Measurements from ENCODE around the gene ALDH1L1.

The ALDH1L1 gene

DNA sequence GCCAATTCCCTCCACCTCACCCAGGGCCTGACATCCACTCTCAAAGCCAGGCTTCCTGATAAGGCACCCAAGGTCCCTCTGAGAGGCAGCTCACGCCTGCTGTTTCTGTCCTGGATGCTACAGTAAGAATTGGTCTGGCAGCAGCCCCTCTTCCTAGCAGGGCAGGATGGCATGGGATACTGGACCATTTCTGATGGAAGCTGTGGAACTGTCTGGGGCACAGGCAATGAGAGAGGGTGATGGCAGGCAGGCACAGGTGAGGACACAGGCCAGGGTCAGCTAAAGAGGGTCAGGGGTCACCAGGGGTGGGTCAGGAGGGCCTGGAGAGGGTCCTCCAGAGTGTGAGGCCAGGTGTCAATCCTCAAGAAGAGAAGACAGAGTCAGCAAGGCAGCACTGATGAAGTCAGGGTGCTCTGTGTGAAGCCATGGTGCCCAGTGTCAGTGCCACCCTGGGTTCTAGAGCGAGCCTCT is 54.6 kb downstream of the ALDH1L1 start:
- DNase-seq (ENCODE audit: low read depth), result no peak
- no peak for TF ChIP-seq POLR2A (IDR thresholded peaks at IDR 0.05; ENCODE audit: extremely low read depth, insufficient read length)
- TF ChIP-seq, protein P1, sequence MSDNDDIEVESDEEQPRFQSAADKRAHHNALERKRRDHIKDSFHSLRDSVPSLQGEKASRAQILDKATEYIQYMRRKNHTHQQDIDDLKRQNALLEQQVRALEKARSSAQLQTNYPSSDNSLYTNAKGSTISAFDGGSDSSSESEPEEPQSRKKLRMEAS (IDR thresholded peaks at IDR 0.05; ENCODE audit: low read depth, low read length), result no peak
- TF ChIP-seq MYC (IDR thresholded peaks at IDR 0.05; ENCODE audit: low read depth, low read length), result no peak
- TF ChIP-seq, protein P2, sequence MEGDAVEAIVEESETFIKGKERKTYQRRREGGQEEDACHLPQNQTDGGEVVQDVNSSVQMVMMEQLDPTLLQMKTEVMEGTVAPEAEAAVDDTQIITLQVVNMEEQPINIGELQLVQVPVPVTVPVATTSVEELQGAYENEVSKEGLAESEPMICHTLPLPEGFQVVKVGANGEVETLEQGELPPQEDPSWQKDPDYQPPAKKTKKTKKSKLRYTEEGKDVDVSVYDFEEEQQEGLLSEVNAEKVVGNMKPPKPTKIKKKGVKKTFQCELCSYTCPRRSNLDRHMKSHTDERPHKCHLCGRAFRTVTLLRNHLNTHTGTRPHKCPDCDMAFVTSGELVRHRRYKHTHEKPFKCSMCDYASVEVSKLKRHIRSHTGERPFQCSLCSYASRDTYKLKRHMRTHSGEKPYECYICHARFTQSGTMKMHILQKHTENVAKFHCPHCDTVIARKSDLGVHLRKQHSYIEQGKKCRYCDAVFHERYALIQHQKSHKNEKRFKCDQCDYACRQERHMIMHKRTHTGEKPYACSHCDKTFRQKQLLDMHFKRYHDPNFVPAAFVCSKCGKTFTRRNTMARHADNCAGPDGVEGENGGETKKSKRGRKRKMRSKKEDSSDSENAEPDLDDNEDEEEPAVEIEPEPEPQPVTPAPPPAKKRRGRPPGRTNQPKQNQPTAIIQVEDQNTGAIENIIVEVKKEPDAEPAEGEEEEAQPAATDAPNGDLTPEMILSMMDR (IDR thresholded peaks at IDR 0.05; ENCODE audit: low read depth, low read length), result no peak
- H3K4me3 ChIP-seq (ENCODE audit: low read depth, low read length), result no peak overlapping the region

DNA sequence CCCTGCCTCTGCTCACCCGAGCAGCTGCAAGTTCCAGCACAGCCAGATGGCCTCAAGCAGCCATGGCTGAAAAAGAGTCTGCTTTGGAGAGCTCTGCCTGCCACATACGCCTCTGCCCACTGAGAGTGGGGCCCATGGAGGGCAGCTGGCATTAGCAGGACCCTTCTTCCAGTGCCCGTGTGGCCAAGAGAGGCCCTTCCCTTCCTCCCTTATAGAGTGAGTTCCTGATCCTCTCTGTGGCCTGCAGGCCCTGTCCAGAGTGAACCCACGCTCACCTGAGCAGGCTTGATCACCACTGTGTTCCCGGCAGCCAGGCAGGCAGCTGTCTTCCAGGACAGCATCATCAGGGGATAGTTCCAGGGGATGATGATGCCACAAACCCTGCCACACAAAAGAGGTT is 55.0 kb downstream of the ALDH1L1 start:
- TF ChIP-seq MYC (IDR thresholded peaks at IDR 0.05; ENCODE audit: low read depth, low read length) (no peak), POLR2A (IDR thresholded peaks at IDR 0.05; ENCODE audit: extremely low read depth, insufficient read length) (no peak)
- TF ChIP-seq, protein P2 (IDR thresholded peaks at IDR 0.05; ENCODE audit: low read depth, low read length), result no peak
- TF ChIP-seq, protein P1 (IDR thresholded peaks at IDR 0.05; ENCODE audit: low read depth, low read length), result no peak
- DNase-seq (ENCODE audit: low read depth), result no peak
- H3K4me3 ChIP-seq (ENCODE audit: low read depth, low read length), result no peak overlapping the region

DNA sequence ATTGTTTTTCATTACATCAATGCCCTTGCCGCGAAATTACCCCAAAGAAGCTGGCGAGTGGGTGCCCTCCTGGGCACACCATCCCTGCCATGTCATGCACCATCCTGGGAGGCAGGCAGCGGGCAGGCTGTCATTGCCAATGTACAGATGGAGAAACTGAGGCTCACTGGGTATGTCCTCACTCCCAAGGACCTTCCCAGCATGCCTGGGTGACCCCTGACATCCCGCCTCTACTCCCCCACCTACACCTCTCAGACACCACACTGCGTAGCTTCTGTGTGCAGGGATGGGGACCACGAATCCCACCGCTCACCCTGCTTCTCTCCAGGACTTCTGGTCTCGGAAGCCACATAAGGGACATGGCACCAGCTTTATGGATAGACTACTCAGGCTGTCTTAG is 55.5 kb downstream of the ALDH1L1 start:
- no peak for DNase-seq (ENCODE audit: low read depth)
- H3K4me3 ChIP-seq (ENCODE audit: low read depth, low read length), result no peak overlapping the region
- TF ChIP-seq, protein P1 (IDR thresholded peaks at IDR 0.05; ENCODE audit: low read depth, low read length), result no peak
- TF ChIP-seq MYC (IDR thresholded peaks at IDR 0.05; ENCODE audit: low read depth, low read length), result no peak
- TF ChIP-seq POLR2A (IDR thresholded peaks at IDR 0.05; ENCODE audit: extremely low read depth, insufficient read length), result no peak
- TF ChIP-seq, protein P2 (IDR thresholded peaks at IDR 0.05; ENCODE audit: low read depth, low read length), result no peak

DNA sequence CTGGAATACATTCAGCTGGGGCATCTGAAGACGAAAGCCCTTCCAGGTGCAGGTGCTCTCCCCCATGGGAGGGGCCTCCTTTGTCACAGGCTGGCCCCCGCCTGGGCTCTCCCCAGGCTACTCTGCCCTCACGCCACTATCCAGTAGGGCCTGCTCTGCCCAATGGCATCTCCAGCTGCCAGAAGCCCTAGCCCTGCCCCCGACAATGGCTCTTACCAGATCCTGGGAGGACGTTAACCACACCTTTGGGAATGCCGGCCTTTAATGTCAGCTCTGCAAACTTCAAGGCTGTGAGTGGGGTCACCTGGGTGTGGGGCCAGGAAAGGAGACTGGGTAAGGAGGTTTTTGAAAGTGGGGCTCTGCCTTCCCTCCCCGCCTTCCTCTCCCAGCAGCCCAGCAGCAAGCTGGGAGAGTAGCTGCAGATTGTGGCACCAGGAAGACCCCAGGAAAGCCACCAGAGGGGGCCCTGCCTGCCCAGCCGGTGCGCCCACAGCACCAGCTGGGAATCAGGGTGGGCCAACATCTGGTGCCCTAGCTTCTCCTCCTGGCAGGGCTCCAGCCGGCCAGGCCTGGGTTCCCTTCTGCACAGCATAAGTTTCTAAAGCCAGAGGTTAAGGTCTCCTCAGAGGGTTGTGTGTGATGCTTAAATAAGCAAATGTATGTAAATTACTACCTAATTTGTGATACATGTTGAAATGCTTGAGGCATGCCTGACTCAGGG is 56.1 kb downstream of the ALDH1L1 start:
- H3K4me3 ChIP-seq (ENCODE audit: low read depth, low read length), result no peak overlapping the region
- TF ChIP-seq POLR2A (IDR thresholded peaks at IDR 0.05; ENCODE audit: extremely low read depth, insufficient read length) (no peak), MYC (IDR thresholded peaks at IDR 0.05; ENCODE audit: low read depth, low read length) (no peak)
- TF ChIP-seq, protein P2 (IDR thresholded peaks at IDR 0.05; ENCODE audit: low read depth, low read length), result no peak
- TF ChIP-seq, protein P1 (IDR thresholded peaks at IDR 0.05; ENCODE audit: low read depth, low read length), result no peak
- no peak for DNase-seq (ENCODE audit: low read depth)

DNA sequence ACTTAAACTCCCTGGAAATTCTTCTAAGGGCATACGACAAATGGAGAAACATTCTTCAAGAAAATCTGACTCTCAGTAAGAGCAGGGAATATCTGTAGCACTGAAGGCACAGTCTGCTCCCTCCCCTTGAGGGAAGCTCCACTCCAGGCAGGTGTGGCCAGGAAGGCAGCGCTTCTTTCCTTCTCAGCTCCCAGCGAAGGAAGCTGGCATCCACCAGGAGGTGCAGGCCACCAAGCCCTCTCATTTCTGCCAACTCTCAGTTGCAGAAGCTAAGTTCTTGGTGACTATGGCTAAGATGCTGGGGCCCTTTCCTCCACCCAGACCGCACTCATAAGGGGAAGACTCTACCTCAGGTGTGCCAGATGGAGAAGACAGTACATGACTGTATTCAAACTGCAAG is 58.8 kb downstream of the ALDH1L1 start:
- DNase-seq (ENCODE audit: low read depth), result no peak
- H3K4me3 ChIP-seq (ENCODE audit: low read depth, low read length), result no peak overlapping the region
- TF ChIP-seq, protein P2 (IDR thresholded peaks at IDR 0.05; ENCODE audit: low read depth, low read length), result no peak
- TF ChIP-seq, protein P1 (IDR thresholded peaks at IDR 0.05; ENCODE audit: low read depth, low read length), result no peak
- no peak for TF ChIP-seq POLR2A (IDR thresholded peaks at IDR 0.05; ENCODE audit: extremely low read depth, insufficient read length)
- no peak for TF ChIP-seq MYC (IDR thresholded peaks at IDR 0.05; ENCODE audit: low read depth, low read length)

Measured in NB4 (cell line).